Measurements from ENCODE around the gene PBX1.

GRCh38 chr1:164683235-164683634 is 124.3 kb downstream of the PBX1 start:
- TF ChIP-seq CTCF (conservative IDR thresholded peaks at IDR 0.05; ENCODE audit: low read depth, low read length) (no peak), EZH2 (IDR thresholded peaks at IDR 0.05; ENCODE audit: low read length, unreplicated experiment) (no peak)
